ENCODE data around the gene MRPL55.

Gene MRPL55

GRCh38 chr1:228092342-228093049, 16.6 kb downstream of the MRPL55 start:
- H3K4me3 ChIP-seq = no peak overlapping the region
- peak overlapping the region in 4 of 21 experiments; percentile 24 to 42 (median 32) for H3K27ac ChIP-seq

GRCh38 chr1:228091084-228091483, 18.0 kb downstream of the MRPL55 start:
- H3K27ac ChIP-seq = peak overlapping the region in 3 of 21 experiments; percentile 11 to 20 (median 13)

GRCh38 chr1:228090613-228091081, 18.5 kb downstream of the MRPL55 start:
- Histone ChIP-seq H3K27ac (peak overlapping the region in 6 of 21 experiments; percentile 2 to 75 (median 24)), H3K4me3 (no peak overlapping the region)

More at GRCh38 chr1:228091084-228091483, 18.0 kb downstream of the MRPL55 start:
- H3K4me3 ChIP-seq = no peak overlapping the region

GRCh38 chr1:228089519-228090380, 19.3 kb downstream of the MRPL55 start:
- no peak overlapping the region for H3K4me3 ChIP-seq
- H3K27ac ChIP-seq = peak overlapping the region in 15 of 21 experiments; percentile 2 to 75 (median 21)

- no peak overlapping the region for H3K4me3 ChIP-seq
- peak overlapping the region in 15 of 21 experiments; percentile 2 to 75 (median 24) for H3K27ac ChIP-seq
Observed at GRCh38 chr1:228088586-228089498, 20.3 kb downstream of the MRPL55 start.

- Histone ChIP-seq H3K27ac (peak overlapping the region in 17 of 21 experiments; percentile 3 to 93 (median 27)), H3K4me3 (peak overlapping the region in 1 of 7 experiments; percentile 9)
Observed at GRCh38 chr1:228087771-228088251, 21.3 kb downstream of the MRPL55 start.

- peak overlapping the region in 2 of 7 experiments; percentile 89 to 97 for H3K4me3 ChIP-seq
- H3K27ac ChIP-seq = peak overlapping the region in 16 of 21 experiments; percentile 4 to 100 (median 43)
Observed at GRCh38 chr1:228085287-228085951, 23.7 kb downstream of the MRPL55 start.

- Histone ChIP-seq H3K4me3 (peak overlapping the region in 5 of 7 experiments; percentile 64 to 97 (median 89)), H3K27ac (peak overlapping the region in 15 of 21 experiments; percentile 14 to 100 (median 46))
Observed at GRCh38 chr1:228084797-228085196, 24.3 kb downstream of the MRPL55 start.

GRCh38 chr1:228084325-228084724, 24.8 kb downstream of the MRPL55 start:
- peak overlapping the region; percentile 64 to 97 (median 91) for H3K4me3 ChIP-seq

GRCh38 chr1:228083871-228084278, 25.2 kb downstream of the MRPL55 start:
- Histone ChIP-seq H3K4me3 (peak overlapping the region; percentile 64 to 97 (median 91)), H3K27ac (peak overlapping the region in 20 of 21 experiments; percentile 93 to 100 (median 99))

More at GRCh38 chr1:228084325-228084724, 24.8 kb downstream of the MRPL55 start:
- H3K27ac ChIP-seq = peak overlapping the region in 18 of 21 experiments; percentile 93 to 100 (median 99)

- Histone ChIP-seq H3K4me3 (peak overlapping the region; percentile 64 to 97 (median 91)), H3K27ac (peak overlapping the region; percentile 93 to 100 (median 99))
Observed at GRCh38 chr1:228082918-228083870, 25.9 kb downstream of the MRPL55 start.

GRCh38 chr1:228082214-228082917, 26.7 kb downstream of the MRPL55 start, which contains the start of gene ARF1:
ARF1 (plus strand) TSS chr1:228082708; CDS start chr1:228097115, 14,407 bp downstream.
- peak within 1 kb of the TSS; percentile 64 to 97 (median 91) for H3K4me3 ChIP-seq
- H3K27ac ChIP-seq = peak within 1 kb of the TSS; percentile 93 to 100 (median 99)

- Histone ChIP-seq H3K4me3 (peak overlapping the region; percentile 64 to 97 (median 91)), H3K27ac (peak overlapping the region; percentile 58 to 100 (median 99))
Observed at GRCh38 chr1:228081578-228082213, 27.4 kb downstream of the MRPL55 start.

- Histone ChIP-seq H3K27ac (peak overlapping the region in 5 of 21 experiments; percentile 92 to 100 (median 98)), H3K4me3 (peak overlapping the region; percentile 64 to 97 (median 91))
Observed at GRCh38 chr1:228081144-228081543, 28.0 kb downstream of the MRPL55 start.

- no peak overlapping the region for H3K4me3 ChIP-seq
Observed at GRCh38 chr1:228079601-228080263, 29.4 kb downstream of the MRPL55 start.

More at GRCh38 chr1:228079601-228080263, 29.4 kb downstream of the MRPL55 start:
- no peak overlapping the region for H3K27ac ChIP-seq

Data from skin epidermis (tissue), 12 donors.